Kidney epithelial cell (primary cell): Measurements from ENCODE around the gene RAB10. TPM values are rescaled to one million over a fixed set of nuclear protein-coding genes. Genes with fewer than 3 reads are reported as not detected.
"Not testable (repeated sequence)": the region's sequence is repeated elsewhere in the genome, so short reads cannot be mapped to it uniquely, and the experiment has no call there.

Source experiments
- DNase-seq: peaks from one replicate; pipeline ENCODE4 v3.0.0-alpha.2; 2010; ENCODE audit warnings: low read depth
- H3K27me3 ChIP-seq: 2 replicates; pipeline ENCODE4 v1.6.0; 2011; ENCODE audit warnings: low read length; ENCODE audit not compliant: control insufficient read depth, insufficient read depth
- H3K36me3 ChIP-seq: 2 replicates; pipeline ENCODE4 v1.5.1; 2011; ENCODE audit warnings: low read length; ENCODE audit not compliant: control insufficient read depth, insufficient read depth
- H3K4me3 ChIP-seq: 2 replicates; pipeline ENCODE4 v1.5.1; 2011; ENCODE audit warnings: low read depth, mild to moderate bottlenecking, control low read depth, low read length
- CTCF ChIP-seq: IDR thresholded peaks from 2 replicates; pipeline ENCODE4 v1.5.1; 2011; ENCODE audit warnings: mild to moderate bottlenecking, moderate library complexity, low read length, control low read depth, inconsistent platforms; ENCODE audit not compliant: insufficient read depth, poor library complexity, severe bottlenecking
- total RNA-seq: library from RNA; depleted of rRNA; stranded (reverse); fragments of >200 nt; gene quantifications from 2 replicates; pipeline ENCODE4 v1.2.3, GENCODE V29; 2015

RAB10 gene
- total RNA-seq, 1 donor from 2014 or later = 201 TPM

- Histone ChIP-seq H3K36me3 (no peaks in the 10 kb centered on the region), H3K4me3 (no peak overlapping the region), H3K27me3 (no peaks in the 10 kb centered on the region)
- no peak for TF ChIP-seq CTCF
- DNase-seq = no peak
These were observed 66.5 kb downstream of the RAB10 start for GRCh38 chr2:26100384-26100783.

- no peak for TF ChIP-seq CTCF
- DNase-seq = no peak
- Histone ChIP-seq H3K36me3 (no peaks in the 10 kb centered on the region), H3K27me3 (no peaks in the 10 kb centered on the region), H3K4me3 (no peak overlapping the region)
These were observed 69.9 kb downstream of the RAB10 start for GRCh38 chr2:26103752-26104151.

DNA sequence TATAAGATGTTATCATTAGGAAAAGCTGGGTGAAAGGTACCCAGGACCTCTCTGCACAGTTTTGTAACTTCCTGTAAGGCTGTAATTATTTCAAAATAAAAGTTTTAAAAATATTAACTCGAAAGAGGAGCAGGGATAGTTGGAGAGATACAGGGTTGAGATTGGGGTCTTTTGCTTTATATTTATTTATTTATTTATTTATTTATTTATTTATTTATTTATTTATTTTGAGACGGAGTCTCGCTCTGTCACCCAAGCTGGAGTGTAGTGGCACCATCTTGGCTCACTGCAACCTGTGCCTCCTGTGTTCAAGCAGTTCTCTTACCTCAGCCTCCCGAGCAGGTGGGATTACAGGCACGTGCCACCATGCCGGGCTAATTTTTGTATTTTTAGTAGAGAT lies 74.8 kb downstream of the RAB10 start:
- H3K27me3 ChIP-seq, H3K4me3 ChIP-seq, DNase-seq, H3K36me3 ChIP-seq: not testable (repeated sequence)

DNA sequence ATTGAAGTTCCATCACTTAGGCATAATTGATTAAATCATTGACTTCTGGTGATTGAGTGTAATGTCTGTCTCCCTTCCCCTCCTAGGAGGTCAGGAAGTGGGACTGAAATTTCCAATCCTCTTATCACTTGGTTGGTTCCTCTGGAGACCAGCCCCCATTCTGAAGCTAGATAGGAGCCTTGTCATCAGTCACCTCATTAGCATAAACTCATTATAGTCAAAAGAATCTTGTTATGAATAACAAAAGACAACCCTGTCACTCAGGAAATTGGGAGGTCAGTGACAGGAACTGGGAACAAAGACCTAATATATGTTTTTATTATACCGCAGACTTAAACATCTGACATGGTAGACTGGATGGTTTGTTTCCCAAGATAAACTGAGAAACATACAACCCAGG lies 78.3 kb downstream of the RAB10 start:
- DNase-seq = no peak
- TF ChIP-seq CTCF = no peak
- no peaks in the 10 kb centered on the region for H3K27me3 ChIP-seq
- no peak overlapping the region for H3K4me3 ChIP-seq
- H3K36me3 ChIP-seq = peaks cover 3% of the 10 kb centered on the region

DNA sequence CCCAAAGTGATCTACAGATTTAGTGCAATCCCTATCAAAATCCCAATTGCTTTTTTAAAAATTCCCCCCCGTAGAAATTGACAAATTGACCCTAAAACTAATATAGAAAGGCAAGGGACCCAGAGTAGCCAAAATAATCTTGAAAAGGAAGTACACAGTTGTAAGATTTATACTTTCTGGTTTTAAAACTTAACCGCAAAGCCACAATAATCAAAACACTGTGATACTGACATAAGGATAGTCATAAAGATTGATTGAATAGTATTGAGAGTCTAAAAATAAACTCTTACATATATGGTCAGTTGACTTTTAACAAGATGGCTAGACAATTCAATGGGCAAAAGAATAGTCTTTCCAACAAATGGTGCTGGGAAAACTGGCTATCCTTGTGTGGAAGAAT lies 80.3 kb downstream of the RAB10 start:
- TF ChIP-seq CTCF = no peak
- H3K27me3 ChIP-seq = no peaks in the 10 kb centered on the region
- DNase-seq = no peak
- H3K4me3 ChIP-seq = no peak overlapping the region
- peaks cover 3% of the 10 kb centered on the region for H3K36me3 ChIP-seq

- Histone ChIP-seq H3K4me3 (no peak overlapping the region), H3K36me3 (no peaks in the 10 kb centered on the region), H3K27me3 (no peaks in the 10 kb centered on the region)
- no peak for TF ChIP-seq CTCF
- DNase-seq = no peak
These were observed 84.8 kb downstream of the RAB10 start for GRCh38 chr2:26118682-26119081.
